ENCODE data around the gene AOPEP. TPM values are rescaled to one million over a fixed set of nuclear protein-coding genes. Genes with fewer than 3 reads are reported as not detected.

Gene AOPEP
- total RNA-seq, 1 experiment from 2014 or later, result 15.0 TPM

DNA sequence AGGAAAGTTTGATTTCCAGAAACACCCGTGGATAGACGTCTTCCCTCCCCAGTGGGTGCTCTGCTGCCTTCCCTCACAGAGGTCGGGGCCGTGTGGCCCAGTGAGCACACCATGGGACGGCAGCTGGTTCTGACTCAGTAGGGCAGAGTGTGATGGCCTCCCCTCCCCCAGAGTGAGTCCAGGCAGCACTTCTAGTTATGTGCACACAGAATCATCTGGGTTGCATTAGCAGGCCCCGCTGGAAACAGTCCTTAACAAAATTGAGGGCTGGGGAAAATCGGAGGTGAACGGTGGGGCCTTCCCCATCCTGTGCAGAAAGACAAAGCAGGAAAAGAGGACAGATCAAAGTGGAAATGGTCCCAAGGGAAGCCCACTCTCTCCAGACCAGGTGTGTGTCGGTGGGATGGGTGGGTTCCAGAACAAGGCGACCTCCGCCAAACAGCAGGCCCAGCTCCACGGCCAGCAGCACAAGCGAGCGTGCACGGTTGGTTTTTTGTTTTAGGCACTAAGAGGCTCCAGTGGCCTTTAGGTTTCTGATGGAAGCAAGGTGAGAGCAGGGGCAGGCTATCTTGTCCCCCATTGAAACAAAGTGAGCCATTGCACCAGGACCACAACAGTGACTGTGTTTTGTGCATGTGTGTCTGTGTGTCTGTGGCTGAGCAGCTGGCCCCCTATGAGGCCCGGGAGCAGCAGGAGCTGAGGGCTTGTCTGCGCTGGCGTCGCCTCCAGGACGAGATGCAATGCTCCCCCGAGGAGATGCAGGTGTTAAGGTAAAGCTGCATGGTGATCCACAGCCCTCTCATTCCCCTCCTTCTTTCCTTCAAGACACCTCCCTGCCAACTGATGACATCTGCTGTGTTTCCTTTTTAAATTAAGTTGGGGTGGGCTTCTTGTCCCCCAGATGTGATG lies 201.5 kb downstream of the AOPEP start:
- no peaks in the 10 kb centered on the region for H4K20me1 ChIP-seq (ENCODE audit: control insufficient read depth, insufficient read depth, insufficient read length)
- no peaks in the 10 kb centered on the region for H3K23me2 ChIP-seq (ENCODE audit: insufficient read length, low read depth, low read length, poor library complexity, severe bottlenecking)
- H2BK120ac ChIP-seq (ENCODE audit: low read depth, low read length, poor library complexity, severe bottlenecking), result no peak overlapping the region
- no peak overlapping the region for H2AFZ ChIP-seq (ENCODE audit: low read length)
- H3T11ph ChIP-seq (ENCODE audit: low read length), result no peak overlapping the region
- H3K4me1 ChIP-seq (ENCODE audit: insufficient read depth, low read length), result no peaks in the 10 kb centered on the region
- H3K9me3 ChIP-seq (ENCODE audit: control insufficient read depth, low read depth, low read length), result no peaks in the 10 kb centered on the region
- TF ChIP-seq, protein P1, sequence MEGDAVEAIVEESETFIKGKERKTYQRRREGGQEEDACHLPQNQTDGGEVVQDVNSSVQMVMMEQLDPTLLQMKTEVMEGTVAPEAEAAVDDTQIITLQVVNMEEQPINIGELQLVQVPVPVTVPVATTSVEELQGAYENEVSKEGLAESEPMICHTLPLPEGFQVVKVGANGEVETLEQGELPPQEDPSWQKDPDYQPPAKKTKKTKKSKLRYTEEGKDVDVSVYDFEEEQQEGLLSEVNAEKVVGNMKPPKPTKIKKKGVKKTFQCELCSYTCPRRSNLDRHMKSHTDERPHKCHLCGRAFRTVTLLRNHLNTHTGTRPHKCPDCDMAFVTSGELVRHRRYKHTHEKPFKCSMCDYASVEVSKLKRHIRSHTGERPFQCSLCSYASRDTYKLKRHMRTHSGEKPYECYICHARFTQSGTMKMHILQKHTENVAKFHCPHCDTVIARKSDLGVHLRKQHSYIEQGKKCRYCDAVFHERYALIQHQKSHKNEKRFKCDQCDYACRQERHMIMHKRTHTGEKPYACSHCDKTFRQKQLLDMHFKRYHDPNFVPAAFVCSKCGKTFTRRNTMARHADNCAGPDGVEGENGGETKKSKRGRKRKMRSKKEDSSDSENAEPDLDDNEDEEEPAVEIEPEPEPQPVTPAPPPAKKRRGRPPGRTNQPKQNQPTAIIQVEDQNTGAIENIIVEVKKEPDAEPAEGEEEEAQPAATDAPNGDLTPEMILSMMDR (conservative IDR thresholded peaks at IDR 0.05), result no peak
- H3K4me2 ChIP-seq (ENCODE audit: insufficient read depth, insufficient read length, low read length), result no peak overlapping the region
- Mint-ChIP-seq H3K36me3 (ENCODE audit: insufficient read depth in 1 of 3, low read depth in 3 of 3) (peaks cover 0 to 5% (median 2%) of the 10 kb centered on the region in 3 experiments; a peak in 2 of 7 replicates), H3K27me3 (ENCODE audit: low read depth) (peaks cover 1% of the 10 kb centered on the region; the same call in 1 of the 2 replicates), H3K9me3 (no peaks in the 10 kb centered on the region), H3K4me1 (peaks cover 20 to 35% of the 10 kb centered on the region in 2 experiments), H3K4me3 (no peak overlapping the region), H3K27ac (peak overlapping the region in 2 of 3 experiments; percentile 49 to 50; a peak in 3 of 7 replicates)
- no peak overlapping the region for H3K23ac ChIP-seq (ENCODE audit: insufficient read length, low read depth, low read length)
- DNase-seq, result no peak
- H4K91ac ChIP-seq (ENCODE audit: insufficient read length, low read depth, low read length), result no peak overlapping the region
- H2AK5ac ChIP-seq (ENCODE audit: insufficient read length, low read length), result no peak overlapping the region
- no peak overlapping the region for H2BK20ac ChIP-seq (ENCODE audit: low read depth, low read length, poor library complexity, severe bottlenecking)
- H3K79me1 ChIP-seq (ENCODE audit: insufficient read depth, low read depth, low read length, poor library complexity, severe bottlenecking), result no peaks in the 10 kb centered on the region
- no peaks in the 10 kb centered on the region for H3K79me2 ChIP-seq (ENCODE audit: insufficient read depth, low read length)
- H2BK15ac ChIP-seq (ENCODE audit: low read depth, low read length), result no peak overlapping the region
- H2BK12ac ChIP-seq (ENCODE audit: insufficient read length, low read depth, low read length), result no peak overlapping the region
- H3K4ac ChIP-seq (ENCODE audit: low read depth, low read length), result no peak overlapping the region
- no peak overlapping the region for H2BK5ac ChIP-seq (ENCODE audit: insufficient read length, low read length)
- no peak overlapping the region for H3K56ac ChIP-seq (ENCODE audit: insufficient read length, low read depth, low read length)
- H4K8ac ChIP-seq (replicated peaks; ENCODE audit: insufficient read length, low read depth, low read length), result no peak overlapping the region
- H3K9ac ChIP-seq (ENCODE audit: extremely low read depth, insufficient read length, low read length), result no peak overlapping the region
- WGBS (ENCODE audit: extremely low coverage, insufficient read length, low lambda C conversion rate), result no CpG with 5 or more reads among the region's 21 CpGs
- H4K5ac ChIP-seq (ENCODE audit: insufficient read length, low read depth, low read length), result no peak overlapping the region
- H3K27me3 ChIP-seq (ENCODE audit: insufficient read depth, low read length), result no peaks in the 10 kb centered on the region
- no peak overlapping the region for H3K18ac ChIP-seq (ENCODE audit: insufficient read length, low read depth, low read length)
- H3K14ac ChIP-seq (ENCODE audit: insufficient read depth, low read length), result no peak overlapping the region
- no peak overlapping the region for H3K27ac ChIP-seq (ENCODE audit: insufficient read length, low read depth, low read length)
